H4 (cell line): ENCODE results near the gene TSNAXIP1. TPM values are rescaled to one million over a fixed set of nuclear protein-coding genes. Genes with fewer than 3 reads are reported as not detected.

Source experiments
- DNase-seq: peaks from one replicate; pipeline ENCODE4 v3.0.0-alpha.2; 2015; ENCODE audit warnings: low spot score
- total RNA-seq: library from RNA; depleted of rRNA; stranded (reverse); fragments of >200 nt; shearing (Covaris generic); gene quantifications from 2 replicates; pipeline ENCODE4 v1.2.3, GENCODE V29; 2014; rRNA removed

Gene TSNAXIP1
- total RNA-seq: 0.48 TPM in 1 of 2 replicates, not detected in the other

DNA sequence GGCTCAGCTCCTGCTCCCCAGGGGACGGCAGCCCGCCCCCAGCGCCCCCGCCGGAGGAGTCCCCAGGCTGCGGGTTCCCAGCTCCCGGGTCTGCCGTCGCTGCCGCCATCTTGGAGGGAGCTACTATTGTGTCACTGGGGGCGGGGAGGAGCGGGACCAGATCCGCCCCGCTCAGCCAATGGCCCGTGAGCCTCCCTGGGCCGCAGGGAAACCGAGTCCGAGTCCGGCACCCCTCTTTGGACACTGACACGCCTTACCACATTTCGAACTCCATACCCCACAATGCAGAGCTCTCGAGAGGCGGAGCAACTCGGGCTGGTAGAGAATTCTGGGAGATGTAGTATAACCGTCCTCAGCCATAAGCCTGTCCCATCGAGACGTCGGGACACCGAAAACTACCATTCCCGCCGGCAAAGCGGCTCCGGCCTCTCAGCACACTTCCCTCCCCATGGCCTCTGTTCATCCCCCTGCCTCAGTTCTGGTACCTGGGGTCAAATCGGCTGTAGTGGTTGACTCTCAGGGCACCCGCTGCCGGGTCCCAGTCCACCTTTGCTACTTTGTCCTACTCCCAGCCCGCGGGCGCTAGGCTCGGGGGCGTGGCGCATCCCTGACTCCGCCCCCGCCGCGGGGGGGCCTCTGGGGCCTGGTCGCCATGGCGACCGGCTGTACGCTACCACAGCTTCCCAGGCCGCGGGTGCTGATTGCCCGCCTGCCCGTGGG is at the start of gene TSNAXIP1, which contains the start of gene RANBP10:
TSS of gene TSNAXIP1 (plus strand) at position 462 of the 720 bp plus-strand sequence. CDS start 261 bp downstream, outside the sequence.
TSS of gene RANBP10 (minus strand) at position 133 of the 720 bp plus-strand sequence. CDS start at position 109, 24 bp downstream.
- DNase-seq: peak; percentile 99

DNA sequence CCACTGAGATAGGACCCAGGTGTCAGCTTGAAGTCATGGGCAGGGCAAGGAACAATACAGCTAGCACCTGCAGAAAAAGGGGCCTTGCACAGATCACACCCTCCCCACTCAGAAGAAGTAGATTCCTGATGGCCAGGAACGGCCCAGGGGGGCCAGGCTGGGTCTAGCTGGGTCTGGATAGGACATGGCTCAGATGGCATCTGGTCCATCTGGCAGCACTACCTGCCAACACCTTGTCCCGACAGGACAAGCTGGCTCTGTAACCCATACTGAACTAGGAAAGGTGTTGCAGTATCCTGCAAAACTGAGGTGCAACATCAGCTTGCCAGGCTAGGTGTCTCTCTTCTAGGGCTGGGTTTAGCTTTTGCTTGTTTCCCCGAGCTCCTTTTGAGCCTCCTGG is 48.7 kb upstream of the TSNAXIP1 start:
- no peak for DNase-seq

DNA sequence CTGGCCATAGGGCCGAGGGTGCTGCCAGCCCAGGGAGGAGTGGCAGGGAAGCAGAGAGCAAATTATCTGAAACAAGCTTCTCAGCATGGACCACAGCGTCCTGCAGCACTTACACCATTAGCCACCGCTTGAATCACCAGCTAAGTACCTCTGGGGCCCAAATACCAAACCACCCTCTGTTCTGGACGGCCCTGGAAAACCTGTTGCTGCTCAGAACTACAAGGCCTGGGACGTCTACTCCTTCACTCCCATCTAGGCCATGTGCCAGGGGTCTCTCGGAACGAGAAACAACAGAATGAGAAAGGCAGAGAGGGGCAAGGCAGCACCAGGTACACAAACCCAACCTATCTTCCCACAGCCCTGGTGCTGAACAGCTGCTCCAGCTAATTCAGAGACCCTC is 47.7 kb upstream of the TSNAXIP1 start:
- no peak for DNase-seq

GRCh38 chr16:67760206-67760955 is 46.3 kb upstream of the TSNAXIP1 start:
- DNase-seq: no peak

GRCh38 chr16:67760956-67761230 is 45.8 kb upstream of the TSNAXIP1 start:
- DNase-seq: no peak

DNA sequence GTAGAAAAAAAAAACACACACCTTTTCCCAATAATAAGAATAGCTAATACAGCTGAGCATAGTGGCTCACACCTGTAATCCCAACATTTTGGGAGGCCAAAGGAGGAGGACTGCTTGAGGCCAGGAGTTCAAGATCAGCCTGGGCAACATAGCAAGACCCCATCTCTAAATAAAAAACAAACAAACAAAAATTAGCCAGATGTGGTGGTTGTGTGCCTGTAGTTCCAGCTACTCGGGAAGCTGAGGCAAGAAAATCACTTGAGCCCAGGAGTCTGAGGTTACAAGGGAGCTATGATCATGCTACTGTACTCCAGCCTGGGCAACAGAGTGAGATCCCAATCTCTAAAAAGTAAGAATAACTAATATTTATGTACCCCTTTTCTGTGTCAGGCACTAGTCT is 44.8 kb upstream of the TSNAXIP1 start:
- no peak for DNase-seq

- DNase-seq: no peak
These were observed 44.3 kb upstream of the TSNAXIP1 start for GRCh38 chr16:67762385-67762784.

GRCh38 chr16:67763066-67763465 is 43.6 kb upstream of the TSNAXIP1 start:
- DNase-seq: no peak

GRCh38 chr16:67764158-67764667 is 42.5 kb upstream of the TSNAXIP1 start:
- DNase-seq: no peak

GRCh38 chr16:67766291-67766690 is 40.4 kb upstream of the TSNAXIP1 start:
- no peak for DNase-seq

DNA sequence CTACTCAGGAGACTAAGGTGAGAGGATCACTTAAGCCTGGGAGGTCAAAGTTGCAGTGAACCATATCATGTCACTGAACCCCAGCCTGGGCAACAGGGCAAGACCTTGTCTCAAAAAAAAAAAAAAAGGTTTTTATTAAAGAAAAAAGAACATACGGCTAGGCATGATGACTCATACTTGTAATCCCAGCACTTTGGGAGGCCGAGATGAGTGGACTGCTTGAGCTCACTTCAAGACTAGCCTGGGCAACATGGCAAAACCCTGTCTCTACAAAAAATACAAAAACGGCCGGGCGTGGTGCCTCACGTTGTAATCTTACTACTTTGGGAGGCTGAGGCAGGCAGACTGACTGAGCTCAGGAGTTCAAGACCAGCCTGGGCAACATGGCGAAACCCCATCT is 38.7 kb upstream of the TSNAXIP1 start:
- DNase-seq: no peak

DNA sequence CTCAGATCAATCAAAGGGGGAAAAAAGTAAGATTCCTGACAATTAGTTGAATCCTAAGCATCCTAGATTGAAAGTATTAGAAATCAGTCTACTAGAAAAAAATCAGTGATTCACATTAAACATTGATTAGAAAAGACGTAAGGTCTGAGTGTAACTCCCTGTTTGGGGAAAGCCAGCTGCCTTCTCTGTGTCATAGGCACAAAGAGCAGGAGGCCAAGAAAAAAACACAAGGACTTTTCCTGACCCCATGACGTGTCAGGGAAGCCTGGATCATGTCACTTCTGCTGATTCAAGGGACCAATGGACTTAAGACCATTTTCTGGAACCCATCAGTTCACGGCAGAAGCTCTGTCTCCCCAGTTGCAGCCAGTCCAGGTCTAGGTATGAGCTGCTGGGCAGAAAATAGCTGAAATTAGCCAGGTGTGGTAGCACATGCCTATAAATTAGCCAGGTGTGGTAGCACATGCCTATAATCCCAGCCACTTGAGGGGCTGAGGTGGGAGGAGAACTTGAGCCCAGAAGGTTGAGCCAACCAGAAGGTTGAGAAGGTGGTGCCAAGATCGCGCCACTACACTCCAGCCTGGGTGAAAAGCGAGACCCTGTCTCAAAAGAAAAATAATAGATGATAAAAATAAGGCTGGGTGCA is 36.2 kb upstream of the TSNAXIP1 start:
- DNase-seq: no peak

DNA sequence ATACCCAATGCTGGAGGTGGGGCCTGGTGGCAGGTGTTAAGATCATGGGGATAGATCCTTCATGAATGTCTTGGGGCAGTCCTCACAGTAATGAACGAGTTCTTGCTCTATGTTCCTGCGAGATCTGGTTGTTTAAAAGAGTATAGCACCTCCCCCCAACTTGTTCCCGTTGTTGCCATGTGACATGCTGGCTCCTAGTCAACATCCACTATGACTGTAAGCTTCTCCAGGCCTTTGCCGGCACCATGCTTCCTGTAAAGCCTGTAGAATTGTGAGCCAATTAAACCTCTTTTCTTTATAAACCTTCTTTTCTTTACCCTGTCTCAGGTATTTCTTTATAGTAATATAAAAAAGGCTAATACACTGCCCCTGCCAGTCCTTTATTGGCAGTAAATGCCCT is 33.6 kb upstream of the TSNAXIP1 start:
- DNase-seq: no peak

- no peak for DNase-seq
These were observed 32.9 kb upstream of the TSNAXIP1 start for GRCh38 chr16:67773569-67774456.

- no peak for DNase-seq
These were observed 32.2 kb upstream of the TSNAXIP1 start for GRCh38 chr16:67774457-67774853.

- no peak for DNase-seq
These were observed 31.4 kb upstream of the TSNAXIP1 start for GRCh38 chr16:67775273-67775672.

DNA sequence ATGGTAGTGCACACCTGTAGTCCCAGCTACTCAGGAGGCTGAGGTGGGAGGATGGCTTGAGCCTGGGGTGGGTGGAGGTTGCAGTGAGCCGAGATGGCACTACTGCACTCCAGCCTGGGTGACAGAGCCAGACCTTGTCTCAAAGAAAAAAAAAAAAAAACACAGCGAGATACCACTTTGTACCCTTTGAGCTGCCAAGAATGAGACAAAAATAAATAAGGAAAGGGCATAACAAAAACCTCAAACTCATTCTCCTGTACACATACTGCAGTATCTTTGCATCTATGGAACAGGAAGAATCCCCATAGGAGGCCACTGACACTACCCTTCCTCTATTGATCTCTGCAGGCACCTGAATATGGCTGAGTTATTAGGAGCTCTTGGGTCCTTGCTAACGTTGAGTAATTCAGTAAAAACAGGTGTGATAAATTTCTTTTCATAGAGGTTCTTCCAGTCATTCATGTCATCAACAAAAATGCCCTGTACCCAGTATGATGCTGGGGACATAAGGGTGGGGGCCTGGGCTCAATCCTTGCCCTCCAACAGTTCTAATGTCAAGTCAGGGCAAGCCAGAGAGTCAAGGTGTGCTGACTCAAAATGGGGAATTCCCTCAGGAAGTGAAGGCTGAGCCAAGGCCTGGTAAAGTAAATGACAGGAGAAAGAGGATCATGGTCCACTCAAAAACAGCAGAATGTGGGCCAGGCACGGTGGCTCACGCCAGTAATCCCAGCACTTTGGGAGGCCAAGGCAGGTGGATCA is 27.3 kb upstream of the TSNAXIP1 start:
- no peak for DNase-seq

- DNase-seq: no peak
These were observed 25.7 kb upstream of the TSNAXIP1 start for GRCh38 chr16:67780847-67781564.

- DNase-seq: no peak
These were observed 25.1 kb upstream of the TSNAXIP1 start for GRCh38 chr16:67781565-67781921.
